K562 (cell line): ENCODE measurements around the gene BRWD1. TPM values are rescaled to one million over a fixed set of nuclear protein-coding genes. Genes with fewer than 3 reads are reported as not detected.
A peak's percentile ranks its signal among the peaks of the same experiment; 100 is the strongest.

Experiments used
- BRD9 ChIP-seq: fragments of 450-650 bp; IDR thresholded peaks from 2 replicates; pipeline ENCODE4 v1.6.1; 2018; ENCODE audit warnings: low read depth; ENCODE audit not compliant: partially characterized antibody
- CXXC5 ChIP-seq: fragments of 250-450 bp; sonication (Bioruptor Pico); IDR thresholded peaks from 2 replicates; pipeline ENCODE4 v1.8.0; 2022; ENCODE audit warnings: inconsistent platforms, mild to moderate bottlenecking, moderate library complexity
- EGR1 ChIP-seq: fragments of 450-650 bp; conservative IDR thresholded peaks from 2 replicates; pipeline ENCODE4 v1.6.1; 2017; ENCODE audit warnings: mild to moderate bottlenecking
- MAZ ChIP-seq, 2 experiments: fragments of 450-650 bp in 1 of 2; sonication (generic) in 1 of 2; formaldehyde crosslinking; IDR thresholded peaks in 1 of 2; conservative IDR thresholded peaks in 1 of 2; 2 replicates each; pipeline versions ENCODE4 v1.4.0 to v1.5.0; 2020; ENCODE audit warnings: mild to moderate bottlenecking in 1 of 2, missing genetic modification reagents in 1 of 2
- NFIX ChIP-seq: fragments of 250-450 bp; sonication (Bioruptor Pico); IDR thresholded peaks from 2 replicates; pipeline ENCODE4 v1.4.0; 2020; ENCODE audit warnings: low read depth, mild to moderate bottlenecking, moderate library complexity
- NR1H2 ChIP-seq: sonication (generic); formaldehyde crosslinking; IDR thresholded peaks from 2 replicates; pipeline ENCODE4 v1.4.0; 2020; ENCODE audit warnings: mild to moderate bottlenecking, missing genetic modification reagents
- PTTG1 ChIP-seq: fragments of 450-650 bp; IDR thresholded peaks from 2 replicates; pipeline ENCODE4 v1.6.1; 2016; ENCODE audit warnings: low read depth, mild to moderate bottlenecking, missing genetic modification characterization, missing compliant biosample characterization
- RBM25 ChIP-seq: fragments of 200-400 bp; formaldehyde crosslinking; IDR thresholded peaks from 2 replicates; pipeline ENCODE4 v1.6.1; 2018; ENCODE audit warnings: low read length, low read depth, moderate library complexity; ENCODE audit not compliant: severe bottlenecking
- THRAP3 ChIP-seq: fragments of 450-650 bp; IDR thresholded peaks from 2 replicates; pipeline ENCODE4 v1.6.1; 2016; ENCODE audit warnings: mild to moderate bottlenecking, inconsistent platforms, borderline replicate concordance
- ZNF24 ChIP-seq: fragments of 450-650 bp; IDR thresholded peaks from 2 replicates; pipeline ENCODE4 v1.6.1; 2016
- ZNF699 ChIP-seq: fragments of 250-450 bp; sonication (Bioruptor Pico); IDR thresholded peaks from 2 replicates; pipeline ENCODE4 v1.8.0; 2021; ENCODE audit warnings: mild to moderate bottlenecking, moderate library complexity; ENCODE audit not compliant: insufficient replicate concordance
- ZNF830 ChIP-seq: fragments of 250-450 bp; sonication (Bioruptor Pico); IDR thresholded peaks from 2 replicates; pipeline ENCODE4 v1.5.0; 2021; ENCODE audit warnings: mild to moderate bottlenecking
- polyA plus RNA-seq, 8 experiments: library from polyadenylated mRNA; depleted of rRNA in 4 of 8; stranded (reverse) in 5 of 8; unstranded in 3 of 8; fragments of >200 nt; fragmentation: Nextera tagmentation in 2 of 8; fragmentation: Illumina TruSeq in 1 of 8; extraction: Ambion mirVana in 2 of 8; extraction: Trizol in 1 of 8; gene quantifications; 2 replicates each; pipeline versions ENCODE4 v1.2.1 to v1.2.3, GENCODE V29; 2011 to 2014; ENCODE audit warnings: inconsistent platforms in 1 of 8, missing spikeins in 1 of 8
- total RNA-seq, 7 experiments: library from RNA; depleted of rRNA in 6 of 7; stranded (reverse); fragments of >200 nt in 6 of 7; fragmentation: Illumina TruSeq in 2 of 7; extraction: Trizol in 2 of 7; gene quantifications; 2 replicates each; pipeline versions ENCODE4 v1.2.1 to v1.2.3, GENCODE V29; 2011 to 2021; ENCODE audit warnings: low replicate concordance in 1 of 7
- TF ChIP-seq, protein P1 (sequence below): fragments of 450-650 bp; IDR thresholded peaks from 2 replicates; pipeline ENCODE4 v1.6.1; 2016; ENCODE audit warnings: mild to moderate bottlenecking, moderate library complexity
- TF ChIP-seq, protein P2 (sequence below): fragments of 450-650 bp; IDR thresholded peaks from 2 replicates; pipeline ENCODE4 v1.6.1; 2017; ENCODE audit warnings: antibody characterized with exemption
- TF ChIP-seq, protein P3 (sequence below): fragments of 250-450 bp; sonication (Bioruptor Pico); IDR thresholded peaks from 2 replicates; pipeline ENCODE4 v1.5.1; 2021; ENCODE audit warnings: mild to moderate bottlenecking

BRWD1 gene
- total and polyA plus RNA-seq, 9 of the 15 experiments (the other 6 are each of a cell fraction or from before 2014, with no cell fraction given): 10.1 to 60.2 (median 34.1) TPM

DNA sequence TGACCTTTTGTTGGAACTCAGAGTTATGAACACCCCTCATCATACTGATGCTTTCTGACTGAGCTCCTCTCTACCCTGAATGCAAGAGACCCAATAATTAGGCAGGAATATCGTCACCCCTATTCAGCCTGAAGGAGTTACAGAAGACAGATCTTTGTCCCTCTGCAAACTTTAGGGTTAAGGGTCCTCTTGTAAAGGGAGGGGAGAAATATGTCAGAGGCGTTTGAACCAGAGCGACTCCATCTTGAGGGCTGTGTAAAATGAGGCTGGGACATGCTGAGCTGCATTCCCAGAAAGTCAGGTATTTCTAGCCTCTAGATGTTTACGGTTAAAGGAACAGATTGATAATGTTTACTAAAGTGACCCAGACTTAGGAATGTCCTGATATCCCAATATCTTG lies 46.0 kb upstream of the BRWD1 start (continued):
- TF ChIP-seq, protein P1, sequence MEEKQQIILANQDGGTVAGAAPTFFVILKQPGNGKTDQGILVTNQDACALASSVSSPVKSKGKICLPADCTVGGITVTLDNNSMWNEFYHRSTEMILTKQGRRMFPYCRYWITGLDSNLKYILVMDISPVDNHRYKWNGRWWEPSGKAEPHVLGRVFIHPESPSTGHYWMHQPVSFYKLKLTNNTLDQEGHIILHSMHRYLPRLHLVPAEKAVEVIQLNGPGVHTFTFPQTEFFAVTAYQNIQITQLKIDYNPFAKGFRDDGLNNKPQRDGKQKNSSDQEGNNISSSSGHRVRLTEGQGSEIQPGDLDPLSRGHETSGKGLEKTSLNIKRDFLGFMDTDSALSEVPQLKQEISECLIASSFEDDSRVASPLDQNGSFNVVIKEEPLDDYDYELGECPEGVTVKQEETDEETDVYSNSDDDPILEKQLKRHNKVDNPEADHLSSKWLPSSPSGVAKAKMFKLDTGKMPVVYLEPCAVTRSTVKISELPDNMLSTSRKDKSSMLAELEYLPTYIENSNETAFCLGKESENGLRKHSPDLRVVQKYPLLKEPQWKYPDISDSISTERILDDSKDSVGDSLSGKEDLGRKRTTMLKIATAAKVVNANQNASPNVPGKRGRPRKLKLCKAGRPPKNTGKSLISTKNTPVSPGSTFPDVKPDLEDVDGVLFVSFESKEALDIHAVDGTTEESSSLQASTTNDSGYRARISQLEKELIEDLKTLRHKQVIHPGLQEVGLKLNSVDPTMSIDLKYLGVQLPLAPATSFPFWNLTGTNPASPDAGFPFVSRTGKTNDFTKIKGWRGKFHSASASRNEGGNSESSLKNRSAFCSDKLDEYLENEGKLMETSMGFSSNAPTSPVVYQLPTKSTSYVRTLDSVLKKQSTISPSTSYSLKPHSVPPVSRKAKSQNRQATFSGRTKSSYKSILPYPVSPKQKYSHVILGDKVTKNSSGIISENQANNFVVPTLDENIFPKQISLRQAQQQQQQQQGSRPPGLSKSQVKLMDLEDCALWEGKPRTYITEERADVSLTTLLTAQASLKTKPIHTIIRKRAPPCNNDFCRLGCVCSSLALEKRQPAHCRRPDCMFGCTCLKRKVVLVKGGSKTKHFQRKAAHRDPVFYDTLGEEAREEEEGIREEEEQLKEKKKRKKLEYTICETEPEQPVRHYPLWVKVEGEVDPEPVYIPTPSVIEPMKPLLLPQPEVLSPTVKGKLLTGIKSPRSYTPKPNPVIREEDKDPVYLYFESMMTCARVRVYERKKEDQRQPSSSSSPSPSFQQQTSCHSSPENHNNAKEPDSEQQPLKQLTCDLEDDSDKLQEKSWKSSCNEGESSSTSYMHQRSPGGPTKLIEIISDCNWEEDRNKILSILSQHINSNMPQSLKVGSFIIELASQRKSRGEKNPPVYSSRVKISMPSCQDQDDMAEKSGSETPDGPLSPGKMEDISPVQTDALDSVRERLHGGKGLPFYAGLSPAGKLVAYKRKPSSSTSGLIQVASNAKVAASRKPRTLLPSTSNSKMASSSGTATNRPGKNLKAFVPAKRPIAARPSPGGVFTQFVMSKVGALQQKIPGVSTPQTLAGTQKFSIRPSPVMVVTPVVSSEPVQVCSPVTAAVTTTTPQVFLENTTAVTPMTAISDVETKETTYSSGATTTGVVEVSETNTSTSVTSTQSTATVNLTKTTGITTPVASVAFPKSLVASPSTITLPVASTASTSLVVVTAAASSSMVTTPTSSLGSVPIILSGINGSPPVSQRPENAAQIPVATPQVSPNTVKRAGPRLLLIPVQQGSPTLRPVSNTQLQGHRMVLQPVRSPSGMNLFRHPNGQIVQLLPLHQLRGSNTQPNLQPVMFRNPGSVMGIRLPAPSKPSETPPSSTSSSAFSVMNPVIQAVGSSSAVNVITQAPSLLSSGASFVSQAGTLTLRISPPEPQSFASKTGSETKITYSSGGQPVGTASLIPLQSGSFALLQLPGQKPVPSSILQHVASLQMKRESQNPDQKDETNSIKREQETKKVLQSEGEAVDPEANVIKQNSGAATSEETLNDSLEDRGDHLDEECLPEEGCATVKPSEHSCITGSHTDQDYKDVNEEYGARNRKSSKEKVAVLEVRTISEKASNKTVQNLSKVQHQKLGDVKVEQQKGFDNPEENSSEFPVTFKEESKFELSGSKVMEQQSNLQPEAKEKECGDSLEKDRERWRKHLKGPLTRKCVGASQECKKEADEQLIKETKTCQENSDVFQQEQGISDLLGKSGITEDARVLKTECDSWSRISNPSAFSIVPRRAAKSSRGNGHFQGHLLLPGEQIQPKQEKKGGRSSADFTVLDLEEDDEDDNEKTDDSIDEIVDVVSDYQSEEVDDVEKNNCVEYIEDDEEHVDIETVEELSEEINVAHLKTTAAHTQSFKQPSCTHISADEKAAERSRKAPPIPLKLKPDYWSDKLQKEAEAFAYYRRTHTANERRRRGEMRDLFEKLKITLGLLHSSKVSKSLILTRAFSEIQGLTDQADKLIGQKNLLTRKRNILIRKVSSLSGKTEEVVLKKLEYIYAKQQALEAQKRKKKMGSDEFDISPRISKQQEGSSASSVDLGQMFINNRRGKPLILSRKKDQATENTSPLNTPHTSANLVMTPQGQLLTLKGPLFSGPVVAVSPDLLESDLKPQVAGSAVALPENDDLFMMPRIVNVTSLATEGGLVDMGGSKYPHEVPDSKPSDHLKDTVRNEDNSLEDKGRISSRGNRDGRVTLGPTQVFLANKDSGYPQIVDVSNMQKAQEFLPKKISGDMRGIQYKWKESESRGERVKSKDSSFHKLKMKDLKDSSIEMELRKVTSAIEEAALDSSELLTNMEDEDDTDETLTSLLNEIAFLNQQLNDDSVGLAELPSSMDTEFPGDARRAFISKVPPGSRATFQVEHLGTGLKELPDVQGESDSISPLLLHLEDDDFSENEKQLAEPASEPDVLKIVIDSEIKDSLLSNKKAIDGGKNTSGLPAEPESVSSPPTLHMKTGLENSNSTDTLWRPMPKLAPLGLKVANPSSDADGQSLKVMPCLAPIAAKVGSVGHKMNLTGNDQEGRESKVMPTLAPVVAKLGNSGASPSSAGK: no peak
- TF ChIP-seq CXXC5 (peak; percentile 80), EGR1 (no peak), ZNF24 (no peak), BRD9 (no peak), RBM25 (no peak), PTTG1 (peak; percentile 95), THRAP3 (no peak), ZNF830 (peak; percentile 87; the same call in 1 of the 2 replicates), ZNF699 (CRISPR knock-in tag) (no peak), NFIX (CRISPR knock-in tag) (peak; percentile 54), NR1H2 (CRISPR knock-in tag) (no peak), MAZ (CRISPR knock-in tag; conservative IDR thresholded peaks at IDR 0.05 in 1 of 2, IDR thresholded peaks at IDR 0.05 in 1 of 2) (peak in 1 of 2 experiments; percentile 84; a peak in 2 of 4 replicates)
- TF ChIP-seq, protein P2, sequence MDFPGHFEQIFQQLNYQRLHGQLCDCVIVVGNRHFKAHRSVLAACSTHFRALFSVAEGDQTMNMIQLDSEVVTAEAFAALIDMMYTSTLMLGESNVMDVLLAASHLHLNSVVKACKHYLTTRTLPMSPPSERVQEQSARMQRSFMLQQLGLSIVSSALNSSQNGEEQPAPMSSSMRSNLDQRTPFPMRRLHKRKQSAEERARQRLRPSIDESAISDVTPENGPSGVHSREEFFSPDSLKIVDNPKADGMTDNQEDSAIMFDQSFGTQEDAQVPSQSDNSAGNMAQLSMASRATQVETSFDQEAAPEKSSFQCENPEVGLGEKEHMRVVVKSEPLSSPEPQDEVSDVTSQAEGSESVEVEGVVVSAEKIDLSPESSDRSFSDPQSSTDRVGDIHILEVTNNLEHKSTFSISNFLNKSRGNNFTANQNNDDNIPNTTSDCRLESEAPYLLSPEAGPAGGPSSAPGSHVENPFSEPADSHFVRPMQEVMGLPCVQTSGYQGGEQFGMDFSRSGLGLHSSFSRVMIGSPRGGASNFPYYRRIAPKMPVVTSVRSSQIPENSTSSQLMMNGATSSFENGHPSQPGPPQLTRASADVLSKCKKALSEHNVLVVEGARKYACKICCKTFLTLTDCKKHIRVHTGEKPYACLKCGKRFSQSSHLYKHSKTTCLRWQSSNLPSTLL: no peak
- TF ChIP-seq, protein P3, sequence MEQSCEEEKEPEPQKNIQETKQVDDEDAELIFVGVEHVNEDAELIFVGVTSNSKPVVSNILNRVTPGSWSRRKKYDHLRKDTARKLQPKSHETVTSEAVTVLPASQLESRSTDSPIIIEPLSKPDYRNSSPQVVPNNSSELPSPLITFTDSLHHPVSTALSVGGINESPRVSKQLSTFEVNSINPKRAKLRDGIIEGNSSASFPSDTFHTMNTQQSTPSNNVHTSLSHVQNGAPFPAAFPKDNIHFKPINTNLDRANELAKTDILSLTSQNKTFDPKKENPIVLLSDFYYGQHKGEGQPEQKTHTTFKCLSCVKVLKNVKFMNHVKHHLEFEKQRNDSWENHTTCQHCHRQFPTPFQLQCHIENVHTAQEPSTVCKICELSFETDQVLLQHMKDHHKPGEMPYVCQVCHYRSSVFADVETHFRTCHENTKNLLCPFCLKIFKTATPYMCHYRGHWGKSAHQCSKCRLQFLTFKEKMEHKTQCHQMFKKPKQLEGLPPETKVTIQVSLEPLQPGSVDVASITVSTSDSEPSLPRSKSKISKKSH (CRISPR knock-in tag): no peak
